ENCODE measurements around the gene RASSF8.

RASSF8 gene

DNA sequence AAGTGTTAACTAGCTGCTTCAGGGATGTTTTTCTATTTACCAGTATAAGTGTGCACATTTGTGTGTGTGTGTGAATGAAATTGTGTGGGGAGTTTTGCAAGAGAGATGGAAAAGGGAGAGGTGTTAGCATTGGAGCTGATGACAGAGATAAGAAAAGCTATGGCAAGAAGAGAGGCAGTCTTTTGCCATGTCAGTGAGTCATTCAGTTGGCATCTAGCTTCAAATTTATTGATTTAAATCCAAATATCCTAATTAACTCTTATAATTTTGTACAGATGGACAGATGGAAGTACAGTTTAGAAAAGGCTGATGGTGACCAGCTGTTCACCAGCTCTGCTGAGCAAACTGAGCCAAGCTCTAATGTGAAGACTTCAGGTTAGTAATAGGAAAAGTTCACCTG is 169.7 kb downstream of the RASSF8 start:
- no peak for DNase-seq

Measured in activated naive CD4-positive, alpha-beta T cell treated with Interleukin-2 at 50 U/mL for 16 hours (primary cell).